Urinary bladder (tissue), 4 donors: ENCODE data around the gene UPF1. TPM values are rescaled to one million over a fixed set of nuclear protein-coding genes. Genes with fewer than 3 reads are reported as not detected.

ENCODE experiments used
- DNase-seq: peaks from one replicate; pipeline ENCODE4 v3.0.0-alpha.2; 2015; ENCODE audit errors: extremely low spot score
- H3K27ac ChIP-seq: one replicate; pipeline ENCODE4 v1.5.1; 2013; ENCODE audit warnings: low read depth, mild to moderate bottlenecking, moderate library complexity
- H3K36me3 ChIP-seq: one replicate; pipeline ENCODE4 v1.6.1; 2013; ENCODE audit warnings: mild to moderate bottlenecking, moderate library complexity; ENCODE audit not compliant: insufficient read depth
- H3K4me1 ChIP-seq: one replicate; pipeline ENCODE4 v1.6.1; 2013; ENCODE audit warnings: mild to moderate bottlenecking, moderate library complexity; ENCODE audit not compliant: insufficient read depth
- H3K4me3 ChIP-seq: one replicate; pipeline ENCODE4 v1.5.1; 2013; ENCODE audit warnings: low read depth, low read length
- WGBS: extraction: QIAGEN DNeasy Blood & Tissue Kit; methylation state at CpG from one replicate; pipeline ENCODE4 v1.1.7; 2013; 5-methylcytosine and 5-hydroxymethylcytosine counted together
- polyA plus RNA-seq: library from polyadenylated mRNA; stranded (reverse); fragments of 200-250 nt; gene quantifications from one replicate; pipeline ENCODE4 v1.2.3, GENCODE V29; 2013
- total RNA-seq: library from RNA; depleted of rRNA; stranded (reverse); fragments of >200 nt; gene quantifications from one replicate; pipeline ENCODE4 v1.2.3, GENCODE V29; 2014
- donor health status: healthy with polysubstance abuse.
- donor health status: healthy.

UPF1 gene
- total and polyA plus RNA-seq, 2 donors: 34.4 to 52.9 TPM

GRCh38 chr19:18870531-18871172 is 38.9 kb downstream of the UPF1 start:
- no peak overlapping the region for H3K4me3 ChIP-seq
- no peak for DNase-seq
- H3K27ac ChIP-seq: no peak overlapping the region
- 32% methylated on average over 25 of the region's 25 CpGs for WGBS
- H3K4me1 ChIP-seq: peaks cover 3% of the 10 kb centered on the region
- peaks cover 4% of the 10 kb centered on the region for H3K36me3 ChIP-seq

GRCh38 chr19:18871543-18871942 is 39.8 kb downstream of the UPF1 start:
- H3K4me1 ChIP-seq: peaks cover 3% of the 10 kb centered on the region
- WGBS: 78% methylated on average over 7 of the region's 7 CpGs
- H3K36me3 ChIP-seq: peaks cover 4% of the 10 kb centered on the region
- no peak for DNase-seq
- H3K4me3 ChIP-seq: no peak overlapping the region
- no peak overlapping the region for H3K27ac ChIP-seq

- Histone ChIP-seq H3K4me1 (no peaks in the 10 kb centered on the region), H3K36me3 (no peaks in the 10 kb centered on the region), H3K27ac (no peak overlapping the region), H3K4me3 (no peak overlapping the region)
- no peak for DNase-seq
- 86% methylated on average over 5 of the region's 5 CpGs for WGBS
These were observed 44.0 kb downstream of the UPF1 start for GRCh38 chr19:18875726-18876125.

GRCh38 chr19:18876865-18877264 is 45.1 kb downstream of the UPF1 start:
- 96% methylated on average over 7 of the region's 7 CpGs for WGBS
- no peak for DNase-seq
- Histone ChIP-seq H3K36me3 (no peaks in the 10 kb centered on the region), H3K4me3 (no peak overlapping the region), H3K27ac (no peak overlapping the region), H3K4me1 (no peaks in the 10 kb centered on the region)

GRCh38 chr19:18878058-18878797 is 46.5 kb downstream of the UPF1 start:
- WGBS: 91% methylated on average over 25 of the region's 25 CpGs
- H3K27ac ChIP-seq: no peak overlapping the region
- H3K36me3 ChIP-seq: no peaks in the 10 kb centered on the region
- H3K4me1 ChIP-seq: no peaks in the 10 kb centered on the region
- H3K4me3 ChIP-seq: no peak overlapping the region
- no peak for DNase-seq

GRCh38 chr19:18878858-18879578 is 47.3 kb downstream of the UPF1 start:
- no peaks in the 10 kb centered on the region for H3K4me1 ChIP-seq
- H3K36me3 ChIP-seq: no peaks in the 10 kb centered on the region
- WGBS: 91% methylated on average over 34 of the region's 34 CpGs
- no peak overlapping the region for H3K27ac ChIP-seq
- H3K4me3 ChIP-seq: no peak overlapping the region
- no peak for DNase-seq

- Histone ChIP-seq H3K4me1 (no peaks in the 10 kb centered on the region), H3K4me3 (no peak overlapping the region), H3K36me3 (no peaks in the 10 kb centered on the region), H3K27ac (no peak overlapping the region)
- no peak for DNase-seq
- WGBS: 79% methylated on average over 13 of the region's 13 CpGs
These were observed 48.0 kb downstream of the UPF1 start for GRCh38 chr19:18879579-18880373.

- Histone ChIP-seq H3K4me1 (no peaks in the 10 kb centered on the region), H3K36me3 (no peaks in the 10 kb centered on the region), H3K27ac (no peak overlapping the region), H3K4me3 (no peak overlapping the region)
- no peak for DNase-seq
- WGBS: 92% methylated on average over 7 of the region's 7 CpGs
These were observed 49.7 kb downstream of the UPF1 start for GRCh38 chr19:18881491-18881890.

GRCh38 chr19:18883526-18884304 is 52.0 kb downstream of the UPF1 start:
- DNase-seq: no peak
- Histone ChIP-seq H3K36me3 (no peaks in the 10 kb centered on the region), H3K4me1 (no peaks in the 10 kb centered on the region), H3K4me3 (no peak overlapping the region), H3K27ac (no peak overlapping the region)
- WGBS: 84% methylated on average over 30 of the region's 30 CpGs

- no peak overlapping the region for H3K27ac ChIP-seq
- no peak overlapping the region for H3K4me3 ChIP-seq
- H3K4me1 ChIP-seq: no peaks in the 10 kb centered on the region
- no peak for DNase-seq
- H3K36me3 ChIP-seq: no peaks in the 10 kb centered on the region
- 94% methylated on average over 4 of the region's 4 CpGs for WGBS
These were observed 55.2 kb downstream of the UPF1 start for GRCh38 chr19:18886972-18887371.

- WGBS: 83% methylated on average over 10 of the region's 10 CpGs
- no peaks in the 10 kb centered on the region for H3K4me1 ChIP-seq
- no peak overlapping the region for H3K27ac ChIP-seq
- DNase-seq: no peak
- no peaks in the 10 kb centered on the region for H3K36me3 ChIP-seq
- H3K4me3 ChIP-seq: no peak overlapping the region
These were observed 58.4 kb downstream of the UPF1 start for GRCh38 chr19:18889949-18890745.

GRCh38 chr19:18893587-18894253 is 62.0 kb downstream of the UPF1 start:
- Histone ChIP-seq H3K36me3 (no peaks in the 10 kb centered on the region), H3K4me3 (no peak overlapping the region), H3K27ac (no peak overlapping the region), H3K4me1 (peaks cover 5% of the 10 kb centered on the region)
- WGBS: 35% methylated on average over 18 of the region's 18 CpGs
- no peak for DNase-seq
